NCI-H2107 treated with DMSO at 0.1 percent for 48 hours (cell line): Measurements from ENCODE around the gene PKD2L1.
A peak's percentile ranks its signal among the peaks of the same experiment; 100 is the strongest.
"Not testable (repeated sequence)": the region's sequence is repeated elsewhere in the genome, so short reads cannot be mapped to it uniquely, and the experiment has no call there.

ENCODE experiments used
- DNase-seq: peaks from one replicate; lab custom pipeline; 2025; ENCODE audit not compliant: unreplicated experiment; lab: John Stamatoyannopoulos, UW

PKD2L1 gene

GRCh38 chr10:100287756-100288155 lies 42.3 kb downstream of the PKD2L1 start:
- no peak for DNase-seq

DNA sequence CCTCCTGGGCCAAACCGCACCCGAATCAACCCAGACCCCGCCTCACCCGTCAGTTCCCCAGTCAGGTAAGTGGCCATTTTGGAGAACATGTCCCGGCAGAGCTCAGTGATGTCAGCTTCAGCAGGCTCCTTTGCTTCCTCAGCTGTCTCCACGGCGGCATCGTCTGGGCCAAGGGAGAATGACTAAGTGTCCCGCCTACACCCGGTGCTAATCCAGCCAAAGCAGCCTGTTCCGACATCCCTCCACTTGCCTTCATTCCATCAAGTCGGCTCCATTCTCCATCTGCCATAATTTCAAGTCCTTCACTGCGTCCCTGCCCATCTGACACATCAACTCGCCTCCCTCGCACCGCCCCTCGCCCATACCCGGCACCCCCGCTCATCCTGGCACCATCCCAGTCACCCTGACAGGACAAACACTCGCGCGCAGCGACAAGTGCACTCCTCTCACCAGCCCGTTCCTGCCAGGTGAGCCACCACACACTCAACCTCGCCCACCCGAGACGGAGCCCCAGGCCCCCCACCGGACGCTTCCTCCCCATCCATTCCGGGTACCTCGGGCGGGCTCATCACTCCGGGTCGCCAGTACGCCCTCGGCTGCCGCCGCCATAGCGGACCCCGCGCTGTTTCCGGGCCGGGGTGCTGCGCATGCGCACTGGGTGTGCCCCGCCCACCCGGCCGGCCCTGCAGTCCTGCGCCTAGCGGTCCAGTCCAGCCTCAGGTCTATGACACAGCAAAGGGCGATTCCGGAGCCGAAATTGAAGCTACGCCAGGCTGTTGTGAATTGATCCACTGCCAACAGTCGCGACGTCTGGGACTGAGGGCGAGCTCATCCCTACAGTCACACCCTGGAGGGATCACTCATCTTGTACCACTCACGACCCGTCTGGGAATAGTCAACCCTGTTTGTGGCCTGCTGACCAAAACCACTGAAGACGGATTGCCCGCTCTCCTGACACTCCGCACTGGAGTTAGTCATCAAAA lies 43.7 kb downstream of the PKD2L1 start, which contains the start of gene BLOC1S2:
TSS of gene BLOC1S2 (minus strand) at position 630 of the 983 bp plus-strand sequence. CDS start at position 609, 21 bp downstream.
- peak; percentile 20 for DNase-seq

- DNase-seq = not testable (repeated sequence)
Measured at GRCh38 chr10:100285326-100285725, 44.7 kb downstream of the PKD2L1 start.

GRCh38 chr10:100282907-100283306 lies 47.1 kb downstream of the PKD2L1 start:
- DNase-seq = no peak

DNA sequence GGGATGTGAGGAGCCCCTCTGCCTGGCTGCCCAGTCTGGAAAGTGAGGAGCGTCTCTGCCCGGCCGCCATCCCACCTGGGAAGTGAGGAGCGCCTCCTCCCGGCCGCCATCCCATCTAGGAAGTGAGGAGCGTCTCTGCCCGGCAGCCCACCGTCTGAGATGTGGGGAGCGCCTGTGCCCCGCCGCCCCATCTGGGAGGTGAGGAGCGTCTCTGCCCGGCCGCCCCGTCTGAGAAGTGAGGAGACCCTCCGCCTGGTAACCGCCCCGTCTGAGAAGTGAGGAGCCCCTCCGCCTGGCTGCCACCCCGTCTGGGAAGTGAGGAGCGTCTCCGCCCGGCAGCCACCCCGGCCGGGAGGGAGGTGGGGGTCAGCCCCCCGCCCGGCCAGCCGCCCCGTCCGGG lies 53.1 kb downstream of the PKD2L1 start:
- DNase-seq = not testable (repeated sequence)

DNA sequence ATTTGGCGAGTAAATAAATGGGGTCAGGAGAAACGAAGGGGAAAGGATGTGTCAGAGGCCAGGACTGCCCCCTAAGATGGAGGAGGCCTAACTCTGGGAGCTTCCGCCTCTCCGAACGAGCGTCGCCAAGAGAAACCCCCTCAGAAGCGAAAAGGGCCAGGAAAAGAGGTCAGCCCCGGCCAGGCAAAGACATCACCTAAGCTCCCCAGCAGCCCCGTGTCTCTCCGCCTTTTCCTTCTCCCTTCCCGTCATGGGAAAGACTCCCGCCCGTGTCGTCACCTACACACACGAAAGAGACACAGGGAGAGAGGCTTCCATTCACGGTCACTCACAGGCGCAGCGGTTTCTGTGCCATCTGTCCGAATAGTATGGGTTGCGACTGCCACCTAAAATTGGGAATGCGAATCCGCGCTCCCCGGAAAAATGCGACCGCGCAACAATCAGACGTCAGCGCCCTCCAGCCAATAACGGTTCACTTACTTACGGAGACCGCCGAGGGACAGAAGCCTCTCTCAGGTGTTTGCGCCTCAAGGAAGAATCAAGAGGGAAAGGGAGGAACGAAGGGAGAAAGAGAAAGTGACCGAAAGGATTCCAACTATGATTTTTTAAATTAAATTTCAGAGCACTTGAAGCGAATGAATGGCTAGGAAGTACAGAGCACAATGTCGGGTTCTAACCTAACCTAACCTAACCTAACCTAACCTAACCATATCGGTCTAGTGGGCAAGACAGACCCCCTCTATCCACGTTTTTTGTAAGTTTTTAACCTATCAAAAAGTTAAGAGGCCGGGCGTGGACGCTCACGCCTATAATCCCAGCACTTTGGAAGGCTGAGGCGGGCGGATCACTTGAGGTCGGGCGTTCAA lies 62.6 kb downstream of the PKD2L1 start, which contains the start of gene CWF19L1:
TSS of gene CWF19L1 (minus strand) at position 400 of the 866 bp plus-strand sequence. CDS start at position 355, 45 bp downstream.
- DNase-seq = peak; percentile 52

DNA sequence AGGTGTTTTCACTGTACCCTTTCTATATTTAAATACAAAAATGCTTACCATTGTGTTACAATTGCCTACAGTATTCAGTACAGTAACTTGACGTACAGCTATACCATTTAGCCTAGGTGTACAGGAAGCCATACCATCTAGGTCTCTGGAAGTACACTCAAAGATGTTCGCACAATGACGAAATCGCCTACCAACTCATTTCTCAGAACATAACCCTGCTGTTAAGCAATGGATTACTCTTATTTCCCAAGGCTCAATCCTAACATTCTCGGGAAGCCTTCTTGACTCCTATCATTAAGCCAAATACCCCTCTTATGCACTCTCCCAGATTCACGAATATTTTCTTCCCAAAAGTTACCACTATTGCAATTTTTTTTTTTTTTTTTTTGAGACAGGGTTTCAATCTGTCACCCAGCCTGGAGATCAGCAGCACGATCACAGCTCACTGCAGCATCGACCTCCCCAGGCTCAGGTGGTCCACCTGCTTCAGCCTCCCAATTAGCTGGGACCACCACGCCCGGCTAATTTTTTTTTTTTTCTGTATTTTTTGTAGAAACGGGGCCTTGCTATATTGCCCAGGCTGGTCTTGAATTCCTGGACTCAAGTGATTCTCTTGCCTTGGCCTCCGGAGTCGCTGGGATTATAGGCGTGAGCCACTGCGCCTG lies 64.1 kb downstream of the PKD2L1 start:
- DNase-seq = no peak

DNA sequence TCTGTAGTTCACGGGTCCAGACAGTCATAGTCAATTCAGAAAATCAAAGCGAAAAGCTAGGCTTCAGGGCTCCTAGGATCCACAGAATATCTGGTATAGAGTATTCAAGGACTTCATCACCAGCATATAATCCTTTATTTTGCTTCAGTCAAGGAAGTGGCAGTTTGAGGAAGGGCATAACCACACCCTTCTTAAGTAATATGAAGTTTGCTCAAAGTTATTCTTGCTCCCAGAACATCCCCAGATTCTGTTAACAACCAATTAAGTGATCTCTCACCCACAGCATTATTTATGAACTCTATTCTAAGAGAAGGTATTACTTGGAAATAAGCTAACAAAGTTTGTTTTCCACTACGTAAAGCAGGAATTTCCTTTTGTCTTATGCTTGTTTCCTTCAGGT lies 75.8 kb downstream of the PKD2L1 start:
- DNase-seq = no peak

DNA sequence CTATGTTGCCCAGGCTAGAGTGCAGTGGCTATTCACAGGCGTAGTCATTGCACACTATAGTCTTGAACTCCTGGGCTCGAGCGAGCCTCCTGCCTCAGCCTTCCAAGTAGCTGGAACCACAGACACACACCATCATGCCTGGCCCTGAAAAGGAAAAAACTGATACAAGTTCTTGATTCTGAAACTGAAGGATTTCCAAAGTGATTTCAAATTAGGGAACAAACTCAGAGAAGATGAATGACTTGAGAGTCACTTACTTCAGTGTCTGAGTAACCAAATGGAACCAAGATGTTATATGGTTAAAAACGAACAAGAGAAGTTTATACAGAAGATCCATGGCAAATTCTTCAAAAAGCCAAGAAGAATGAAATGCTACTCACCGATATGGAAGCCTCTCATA lies 77.0 kb downstream of the PKD2L1 start:
- DNase-seq = no peak

DNA sequence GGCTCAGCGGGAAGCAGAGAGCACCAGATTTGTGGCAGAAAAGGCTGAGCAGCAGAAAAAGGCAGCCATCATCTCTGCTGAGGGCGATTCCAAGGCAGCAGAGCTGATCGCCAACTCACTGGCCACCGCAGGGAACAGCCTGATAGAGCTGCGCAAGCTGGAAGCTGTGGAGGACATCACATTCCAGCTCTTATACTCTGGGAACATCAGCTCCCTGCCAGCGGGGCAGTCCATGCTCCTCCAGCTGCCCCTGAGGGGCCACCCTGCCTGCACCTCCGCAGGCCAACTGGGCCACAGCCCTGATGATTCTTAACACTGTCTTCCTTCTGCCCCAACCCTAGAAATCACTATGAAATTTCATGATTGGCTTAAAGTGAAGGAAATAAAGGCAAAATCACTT lies 81.2 kb downstream of the PKD2L1 start:
- no peak for DNase-seq

DNA sequence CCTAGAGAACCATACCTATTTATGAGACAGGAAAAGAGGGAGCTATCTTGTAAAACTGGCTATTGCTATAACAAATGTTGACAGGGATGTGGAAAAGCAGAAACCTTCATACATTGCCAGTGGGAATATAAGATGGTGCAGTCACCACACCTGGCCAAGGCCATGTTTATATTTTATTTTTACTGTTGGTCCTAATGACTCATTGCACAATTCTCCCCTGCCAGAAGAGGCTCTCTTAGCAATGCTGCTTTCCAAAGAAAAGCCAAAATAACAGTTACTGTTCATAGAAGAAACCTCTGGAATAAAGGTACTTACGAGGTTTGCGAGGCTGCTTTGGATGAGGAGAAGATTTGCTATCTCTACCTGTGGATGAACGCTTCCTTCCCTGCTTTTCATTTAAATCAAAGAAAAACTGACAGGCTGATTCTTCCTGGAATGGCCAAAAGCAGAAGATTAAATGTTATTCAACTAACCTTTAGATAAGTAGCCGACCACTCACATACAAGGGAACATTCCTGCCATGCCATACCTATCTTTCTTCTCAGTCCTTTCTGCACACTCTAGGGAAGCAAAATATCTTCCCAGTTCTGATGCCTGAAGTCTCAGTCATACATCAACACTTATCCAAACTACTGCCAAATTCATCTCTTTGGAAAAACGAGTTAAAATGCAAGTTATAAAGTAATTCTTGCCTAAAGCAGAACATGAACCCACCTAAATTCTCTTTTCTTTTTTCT lies 84.4 kb downstream of the PKD2L1 start:
- DNase-seq = no peak

DNA sequence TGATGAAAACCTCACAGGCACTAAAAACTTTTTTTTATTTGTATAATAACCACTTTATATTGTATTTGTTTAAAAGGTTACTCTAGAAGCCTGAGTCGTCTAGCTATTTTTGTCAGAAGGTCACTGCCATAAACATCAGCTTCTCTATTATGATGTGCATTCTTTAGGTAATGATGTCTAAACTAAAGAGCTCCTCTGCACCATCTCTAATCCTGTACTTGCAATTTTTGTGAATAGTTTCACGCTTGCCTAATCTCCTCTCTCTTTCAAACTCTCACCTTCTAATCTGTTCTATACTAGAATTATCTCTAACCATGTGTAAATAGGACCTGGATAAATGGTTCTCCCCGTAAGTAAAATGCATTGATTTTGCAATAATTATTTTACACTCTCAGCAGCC lies 90.2 kb downstream of the PKD2L1 start:
- DNase-seq = no peak

- no peak for DNase-seq
Measured at GRCh38 chr10:100238429-100238828, 91.6 kb downstream of the PKD2L1 start.
